Caco-2 (cell line): ENCODE results near the gene APC2. TPM values are rescaled to one million over a fixed set of nuclear protein-coding genes. Genes with fewer than 3 reads are reported as not detected.
A peak's percentile ranks its signal among the peaks of the same experiment; 100 is the strongest.

Experiments used
- BruUV-seq: library from RNA; stranded (reverse); fragments of 400-500 nt; replicated peaks from 2 replicates; lab custom pipeline; 2021; lab: Mats Ljungman, UMichigan
- CTCF ChIA-PET: fragments of 300-600 bp; sonication (Branson Sonifier 250); formaldehyde crosslinking; loops from one replicate; lab custom pipeline; 2022; ENCODE audit warnings: antibody characterized with exemption; lab: Charles Lee
- POLR2A ChIA-PET: fragments of 300-600 bp; sonication (Branson Sonifier 250); formaldehyde crosslinking; loops from one replicate; lab custom pipeline; 2022; ENCODE audit warnings: antibody characterized with exemption; lab: Charles Lee
- DNase-seq, 2 experiments: peaks; one replicate each; pipeline versions ENCODE4 v3.0.0 to v3.0.0-alpha.2; 2020 to 2022
- H3K27me3 ChIP-seq: replicated peaks from 2 replicates; pipeline ENCODE4 v1.6.0; 2011; ENCODE audit warnings: low read length; ENCODE audit not compliant: control insufficient read depth, insufficient read depth
- H3K36me3 ChIP-seq: 2 replicates; pipeline ENCODE4 v1.5.1; 2011; ENCODE audit warnings: low read length; ENCODE audit not compliant: control insufficient read depth, insufficient read depth
- H3K4me1 ChIP-seq: fragments of 250-450 bp; sonication (Bioruptor Pico); 2 replicates; pipeline ENCODE4 v1.5.1; 2020; ENCODE audit warnings: mild to moderate bottlenecking
- H3K4me3 ChIP-seq: 2 replicates; pipeline ENCODE4 v1.5.1; 2011; ENCODE audit warnings: low read depth, mild to moderate bottlenecking, control low read depth, low read length
- H3K9me3 ChIP-seq: fragments of 250-450 bp; sonication (Bioruptor Pico); 2 replicates; pipeline ENCODE4 v1.5.1; 2020; ENCODE audit warnings: mild to moderate bottlenecking, moderate library complexity
- H3K27ac Mint-ChIP-seq: one replicate; pipeline ENCODE4 v1.8.0; 2022; ENCODE audit warnings: mixed read lengths; ENCODE audit not compliant: unreplicated experiment
- H3K27me3 Mint-ChIP-seq: one replicate; pipeline ENCODE4 v1.8.0; 2022; ENCODE audit warnings: mixed read lengths; ENCODE audit not compliant: insufficient read depth, unreplicated experiment
- H3K36me3 Mint-ChIP-seq: one replicate; pipeline ENCODE4 v1.8.0; 2022; ENCODE audit warnings: mild to moderate bottlenecking, mixed read lengths; ENCODE audit not compliant: insufficient read depth, unreplicated experiment
- H3K4me1 Mint-ChIP-seq: one replicate; pipeline ENCODE4 v1.8.0; 2022; ENCODE audit warnings: low read depth, mixed read lengths; ENCODE audit not compliant: unreplicated experiment
- H3K4me3 Mint-ChIP-seq: one replicate; pipeline ENCODE4 v1.8.0; 2022; ENCODE audit warnings: mild to moderate bottlenecking, moderate library complexity, mixed read lengths; ENCODE audit not compliant: unreplicated experiment
- H3K9me3 Mint-ChIP-seq: one replicate; pipeline ENCODE4 v1.8.0; 2022; ENCODE audit warnings: mixed read lengths; ENCODE audit not compliant: unreplicated experiment
- CTCF ChIP-seq, 2 experiments: fragments of 200-600 bp in 1 of 2; IDR thresholded peaks; 1 replicate in 1 of 2; 2 replicates in 1 of 2; pipeline versions ENCODE4 v1.5.1 to v1.8.0; 2011 to 2022; ENCODE audit warnings: antibody characterized with exemption in 1 of 2, control low read depth in 1 of 2, inconsistent platforms in 1 of 2, low read depth in 1 of 2, low read length in 1 of 2, mild to moderate bottlenecking in 1 of 2, moderate library complexity in 1 of 2; ENCODE audit not compliant: insufficient read depth in 1 of 2, severe bottlenecking in 1 of 2, unreplicated experiment in 1 of 2
- intact Hi-C: fragments of 100-400 bp; cut with micrococcal nuclease; formaldehyde crosslinking; loops from one replicate; pipeline ENCODE4 v1.10.0; 2022; ENCODE audit not compliant: unreplicated experiment
- total RNA-seq: library from RNA; stranded (reverse); gene quantifications from 2 replicates; pipeline ENCODE4 v1.2.3, GENCODE V29; 2022

APC2 gene
- total RNA-seq, 1 experiment from 2014 or later, result 9.5 TPM

GRCh38 chr19:1410136-1410786 is 39.7 kb upstream of the APC2 start:
- H3K4me3 ChIP-seq, result no peak overlapping the region
- no peaks in the 10 kb centered on the region for H3K9me3 ChIP-seq
- H3K4me1 Mint-ChIP-seq, result peaks cover 23% of the 10 kb centered on the region
- H3K36me3 ChIP-seq, result peaks cover 1% of the 10 kb centered on the region; the same call in 1 of the 2 replicates
- H3K27me3 ChIP-seq, result no peaks in the 10 kb centered on the region
- intact Hi-C loops, result no loop called here
- H3K27me3 Mint-ChIP-seq, result no peaks in the 10 kb centered on the region
- TSS peak; percentile 3 for BruUV-seq
- H3K36me3 Mint-ChIP-seq, result peaks cover 54% of the 10 kb centered on the region
- no peak overlapping the region for H3K4me3 Mint-ChIP-seq
- ChIA-PET CTCF (no interaction called here), POLR2A (no interaction called here)
- peaks cover 25% of the 10 kb centered on the region; the same call in 1 of the 2 replicates for H3K4me1 ChIP-seq
- DNase-seq, result no peak
- H3K9me3 Mint-ChIP-seq, result no peaks in the 10 kb centered on the region
- peak overlapping the region; percentile 87 for H3K27ac Mint-ChIP-seq
- no peak for TF ChIP-seq CTCF (IDR thresholded peaks at IDR 0.05; ENCODE audit: insufficient read depth in 1 of 2, low read depth in 1 of 2, low read length in 1 of 2, severe bottlenecking in 1 of 2, unreplicated experiment in 1 of 2)

- H3K27ac Mint-ChIP-seq, result peak overlapping the region; percentile 87
- no peak overlapping the region for H3K4me3 Mint-ChIP-seq
- DNase-seq, result no peak
- intact Hi-C loops, result no loop called here
- BruUV-seq, result no TSS peak
- peaks cover 59% of the 10 kb centered on the region for H3K36me3 Mint-ChIP-seq
- peaks cover 25% of the 10 kb centered on the region for H3K4me1 Mint-ChIP-seq
- no peak overlapping the region for H3K4me3 ChIP-seq
- no peaks in the 10 kb centered on the region for H3K27me3 ChIP-seq
- peaks cover 30% of the 10 kb centered on the region for H3K4me1 ChIP-seq
- H3K9me3 Mint-ChIP-seq, result no peaks in the 10 kb centered on the region
- no peak for TF ChIP-seq CTCF (IDR thresholded peaks at IDR 0.05; ENCODE audit: insufficient read depth in 1 of 2, low read depth in 1 of 2, low read length in 1 of 2, severe bottlenecking in 1 of 2, unreplicated experiment in 1 of 2)
- no peaks in the 10 kb centered on the region for H3K9me3 ChIP-seq
- CTCF ChIA-PET, result no interaction called here
- POLR2A ChIA-PET, result no interaction called here
- H3K27me3 Mint-ChIP-seq, result no peaks in the 10 kb centered on the region
- peaks cover 1% of the 10 kb centered on the region; the same call in 1 of the 2 replicates for H3K36me3 ChIP-seq
Measured at GRCh38 chr19:1410789-1411188, 39.1 kb upstream of the APC2 start.

- no TSS peak for BruUV-seq
- Mint-ChIP-seq H3K4me1 (peaks cover 25% of the 10 kb centered on the region), H3K27me3 (no peaks in the 10 kb centered on the region), H3K27ac (peak overlapping the region; percentile 87), H3K4me3 (no peak overlapping the region), H3K9me3 (no peaks in the 10 kb centered on the region), H3K36me3 (peaks cover 64% of the 10 kb centered on the region)
- CTCF ChIA-PET, result interaction anchor here (0.5 kb wide), 1 partner anchor 278 kb away, joined by 4 read pairs; no protein-coding TSS in a partner anchor
- Histone ChIP-seq H3K36me3 (peaks cover 3% of the 10 kb centered on the region), H3K4me3 (no peak overlapping the region), H3K27me3 (no peaks in the 10 kb centered on the region), H3K9me3 (no peaks in the 10 kb centered on the region), H3K4me1 (peaks cover 30% of the 10 kb centered on the region)
- no peak for TF ChIP-seq CTCF (IDR thresholded peaks at IDR 0.05; ENCODE audit: insufficient read depth in 1 of 2, low read depth in 1 of 2, low read length in 1 of 2, severe bottlenecking in 1 of 2, unreplicated experiment in 1 of 2)
- POLR2A ChIA-PET, result no interaction called here
- no peak for DNase-seq
- intact Hi-C loops, result no loop called here
Measured at GRCh38 chr19:1411255-1412191, 38.4 kb upstream of the APC2 start.
